Ramos (cell line): Measurements from ENCODE around the gene EZH1.
"Not testable (repeated sequence)": the region's sequence is repeated elsewhere in the genome, so short reads cannot be mapped to it uniquely, and the experiment has no call there.

ENCODE experiments used
- in situ Hi-C: fragments of 300-500 bp; cut with MboI; formaldehyde crosslinking; loops from one replicate; pipeline ENCODE4 v1.14.3; 2022; ENCODE audit warnings: low sequenced_read_pairs; ENCODE audit not compliant: unreplicated experiment

EZH1 gene

DNA sequence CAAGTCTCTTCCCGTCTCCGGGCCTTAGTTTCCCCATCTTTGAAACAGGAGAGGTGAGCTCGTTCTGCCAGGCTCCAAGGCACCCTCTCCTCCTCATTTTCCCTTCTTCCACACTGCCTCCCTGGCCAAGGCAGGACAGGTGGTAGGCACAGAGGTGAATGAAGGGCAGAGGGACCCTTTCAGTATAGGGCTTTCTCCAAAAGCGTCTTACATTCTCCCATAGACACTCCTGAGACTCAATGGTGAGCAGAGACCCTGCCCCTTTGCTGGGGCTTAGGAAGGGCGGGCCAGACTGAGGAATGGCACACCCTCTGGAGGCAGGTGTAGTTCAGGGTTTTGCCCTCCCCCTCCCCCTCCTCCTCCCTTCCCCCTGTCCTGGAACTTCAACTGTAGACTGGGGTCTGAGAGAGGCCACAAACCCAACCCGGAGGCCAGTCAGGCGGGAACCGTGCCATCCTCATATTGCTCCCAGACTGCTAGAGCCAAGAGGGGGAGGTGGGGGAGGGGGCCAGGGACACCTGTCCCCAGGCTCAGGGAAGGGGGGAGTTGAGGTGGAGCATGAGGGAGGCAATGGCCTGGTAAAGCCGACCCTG, 70.0 kb downstream of the EZH1 start:
- in situ Hi-C loops: no loop called here

DNA sequence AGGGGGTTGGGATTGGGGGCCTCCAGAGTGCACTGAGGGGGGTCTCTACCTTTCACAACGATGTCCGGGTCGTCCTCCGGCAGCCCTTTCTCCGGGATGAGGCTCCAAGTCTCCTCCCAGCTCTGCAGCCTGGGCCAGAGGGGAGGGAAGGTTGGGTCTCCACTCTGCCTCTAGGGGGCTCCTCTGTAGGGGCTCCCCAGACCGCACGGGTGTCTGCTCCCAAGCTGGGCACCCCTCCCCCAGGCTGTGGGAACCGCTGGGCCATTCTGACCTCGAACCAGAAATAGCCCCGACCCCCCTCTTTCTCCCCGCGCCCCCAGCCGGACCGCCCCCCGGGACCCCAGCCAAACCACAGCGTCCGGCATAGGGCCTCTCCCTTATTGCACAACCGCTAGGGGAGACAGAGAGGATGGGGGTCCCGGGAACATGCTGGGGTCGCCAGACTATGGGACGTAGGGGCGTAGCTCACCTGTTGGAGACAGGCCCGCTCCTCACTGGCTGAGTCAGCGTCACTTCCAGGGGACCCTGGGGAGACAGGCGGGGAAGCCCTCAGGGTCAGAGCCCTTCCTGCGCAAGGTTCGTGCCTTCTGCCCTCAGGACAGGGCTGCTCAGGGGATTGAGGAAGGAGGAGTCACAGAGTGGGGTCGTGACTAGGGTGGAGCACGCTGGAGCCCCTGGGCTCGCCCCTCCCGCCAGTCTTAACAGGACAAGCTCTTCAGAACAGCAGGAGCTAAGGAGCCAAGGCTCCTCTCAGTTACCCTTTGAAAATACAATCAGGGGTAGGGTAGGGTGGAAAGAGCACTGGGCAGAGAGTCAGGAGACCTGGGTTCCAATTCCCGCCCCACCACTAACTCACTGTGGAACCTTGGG, 70.7 kb downstream of the EZH1 start:
- in situ Hi-C loops: no loop called here

DNA sequence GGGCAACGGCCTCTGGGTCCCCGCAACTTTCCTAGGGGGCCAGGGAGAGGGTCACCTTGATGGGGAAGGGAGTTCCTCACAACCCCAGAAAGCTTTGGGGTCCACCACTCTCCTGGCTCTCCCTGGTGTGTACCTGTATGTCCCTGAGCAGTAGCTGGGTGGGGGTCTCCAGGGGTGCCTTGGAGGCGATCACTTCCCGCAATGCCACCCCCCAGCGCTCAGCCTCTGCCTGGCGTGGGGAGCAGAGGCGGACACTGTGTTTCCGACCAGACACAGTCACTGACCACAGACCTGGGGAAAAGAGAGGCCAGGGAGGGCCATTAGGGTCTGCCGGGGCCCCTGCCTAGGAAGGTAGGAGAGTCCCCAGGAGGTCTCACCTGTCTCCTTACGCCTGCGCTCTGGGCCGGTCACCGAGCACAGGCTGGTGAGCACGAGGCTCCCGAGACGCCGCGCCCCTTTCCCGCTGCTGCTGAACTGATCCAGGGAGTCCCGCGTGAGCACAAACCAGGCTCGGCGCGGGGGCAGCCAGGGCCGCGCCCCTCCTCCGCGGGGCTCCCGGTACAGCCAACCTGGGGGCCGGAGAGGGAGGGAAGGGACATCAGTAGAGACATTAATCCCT, 71.5 kb downstream of the EZH1 start:
- in situ Hi-C loops: no loop called here

DNA sequence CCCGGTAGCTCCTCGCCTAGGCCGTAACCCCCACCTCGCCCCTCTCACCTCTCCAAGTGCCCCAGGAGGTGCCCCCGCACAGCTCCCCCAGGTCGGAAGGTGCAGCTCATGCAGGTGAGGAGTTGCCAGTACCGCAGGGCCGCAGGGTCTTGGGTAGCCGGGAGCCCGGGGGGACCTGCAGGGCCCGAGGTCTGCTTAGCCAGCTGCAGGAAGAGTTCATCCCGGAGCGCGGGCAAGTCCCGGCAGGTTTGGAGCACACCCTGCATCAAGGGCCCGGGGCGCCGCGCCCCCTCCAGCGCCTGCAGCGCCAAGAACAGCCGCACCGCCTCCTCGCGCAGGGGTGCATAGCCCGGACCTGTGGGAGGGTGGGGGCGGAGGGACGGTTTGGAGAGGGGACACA, 72.8 kb downstream of the EZH1 start:
- in situ Hi-C loops: no loop called here

DNA sequence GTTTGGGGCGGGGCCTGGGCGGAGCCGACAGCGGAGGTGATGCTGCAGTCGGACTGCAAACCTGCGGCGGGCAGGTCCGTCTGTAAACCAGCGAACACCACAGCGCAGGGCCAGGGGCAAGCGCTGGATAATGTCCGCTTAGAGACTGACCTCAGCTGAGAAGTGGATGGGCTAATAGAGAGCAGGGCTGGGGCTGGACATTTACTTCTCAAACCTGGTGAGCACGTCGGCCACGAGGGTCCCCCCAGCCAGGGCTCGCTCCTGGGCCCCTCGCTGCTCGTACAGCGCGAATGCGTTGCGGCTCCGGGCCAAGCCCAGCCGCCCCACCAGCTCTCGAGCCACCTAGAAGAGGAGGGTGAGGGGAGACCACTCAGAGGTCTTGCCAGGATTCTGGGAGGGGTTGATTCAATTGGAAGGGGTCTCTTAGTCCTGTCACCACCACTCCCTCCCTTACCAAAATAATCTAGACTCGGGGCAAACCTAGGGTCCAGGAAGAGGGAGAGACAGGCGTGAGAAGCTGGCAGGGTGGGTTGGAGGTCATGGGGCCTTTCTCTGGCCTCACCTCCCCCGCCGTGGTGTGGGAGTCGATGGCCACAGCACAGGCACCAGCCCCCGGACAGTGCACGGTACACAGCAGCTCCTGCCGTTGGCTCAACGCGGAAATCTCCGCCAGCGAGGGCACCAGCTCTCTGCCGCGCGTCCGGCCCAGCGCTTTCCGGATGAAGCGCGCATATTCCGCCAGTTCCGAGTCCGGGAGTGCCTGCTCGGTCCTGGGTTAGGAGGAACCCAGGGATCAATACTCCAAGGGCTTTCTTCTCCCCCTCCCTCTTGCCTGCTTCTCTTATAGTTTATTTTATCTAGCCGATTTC, 73.8 kb downstream of the EZH1 start:
- in situ Hi-C loops: no loop called here

DNA sequence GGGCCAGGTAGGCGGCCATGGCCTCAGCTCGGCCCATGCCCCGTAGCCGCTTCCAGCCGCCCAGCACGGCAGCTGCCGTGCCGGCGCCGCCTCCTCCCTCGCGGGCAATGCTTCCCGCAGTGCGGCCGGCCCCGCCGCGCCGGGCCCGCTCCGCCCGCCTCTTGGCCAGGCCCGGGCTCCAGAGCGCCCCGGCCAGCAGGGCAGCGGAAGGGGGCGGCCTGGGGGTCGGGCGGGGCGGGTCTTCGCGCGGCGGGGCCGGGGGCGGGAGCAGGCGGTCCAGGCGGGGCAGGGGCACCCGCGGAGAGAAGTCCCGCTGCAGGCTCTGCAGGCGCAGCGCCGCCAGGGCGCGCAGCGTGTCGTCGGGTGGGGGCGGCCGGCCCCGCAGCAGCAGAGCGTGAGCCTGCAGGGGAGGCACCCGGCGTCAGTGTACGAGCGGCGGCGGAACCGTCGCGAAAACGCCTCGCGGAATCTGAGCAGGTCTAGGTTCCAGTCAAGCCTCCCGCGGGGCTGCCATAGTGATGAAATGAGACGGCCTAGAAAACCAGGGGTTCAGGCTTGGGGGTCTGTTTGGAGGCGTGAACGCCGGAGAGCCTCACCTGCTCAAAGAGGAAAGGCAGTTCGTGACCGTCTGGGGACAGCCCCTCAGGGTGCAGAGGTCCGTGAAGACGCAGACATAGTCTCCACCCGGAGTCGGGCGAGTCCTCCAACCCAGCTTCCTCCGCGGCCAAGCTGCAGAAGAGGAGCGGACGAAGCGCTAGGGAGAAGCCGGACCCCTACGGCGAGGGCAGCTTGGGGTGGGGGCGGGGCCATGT, 74.7 kb downstream of the EZH1 start:
- in situ Hi-C loops: no loop called here

DNA sequence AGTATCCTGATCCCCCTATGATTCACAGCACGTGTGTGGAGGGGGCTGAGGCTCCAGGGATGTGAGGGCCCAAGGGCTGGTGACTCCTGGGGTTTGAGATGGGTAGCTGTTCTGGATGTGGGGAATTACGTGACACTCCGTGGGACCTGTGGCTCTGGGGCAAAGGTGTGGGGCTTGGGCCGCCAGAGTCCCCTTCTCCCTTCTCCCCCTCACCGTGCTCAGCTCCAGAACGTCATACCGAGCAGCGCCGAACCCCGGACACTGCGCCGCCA, 75.2 kb downstream of the EZH1 start:
- in situ Hi-C loops: no loop called here

DNA sequence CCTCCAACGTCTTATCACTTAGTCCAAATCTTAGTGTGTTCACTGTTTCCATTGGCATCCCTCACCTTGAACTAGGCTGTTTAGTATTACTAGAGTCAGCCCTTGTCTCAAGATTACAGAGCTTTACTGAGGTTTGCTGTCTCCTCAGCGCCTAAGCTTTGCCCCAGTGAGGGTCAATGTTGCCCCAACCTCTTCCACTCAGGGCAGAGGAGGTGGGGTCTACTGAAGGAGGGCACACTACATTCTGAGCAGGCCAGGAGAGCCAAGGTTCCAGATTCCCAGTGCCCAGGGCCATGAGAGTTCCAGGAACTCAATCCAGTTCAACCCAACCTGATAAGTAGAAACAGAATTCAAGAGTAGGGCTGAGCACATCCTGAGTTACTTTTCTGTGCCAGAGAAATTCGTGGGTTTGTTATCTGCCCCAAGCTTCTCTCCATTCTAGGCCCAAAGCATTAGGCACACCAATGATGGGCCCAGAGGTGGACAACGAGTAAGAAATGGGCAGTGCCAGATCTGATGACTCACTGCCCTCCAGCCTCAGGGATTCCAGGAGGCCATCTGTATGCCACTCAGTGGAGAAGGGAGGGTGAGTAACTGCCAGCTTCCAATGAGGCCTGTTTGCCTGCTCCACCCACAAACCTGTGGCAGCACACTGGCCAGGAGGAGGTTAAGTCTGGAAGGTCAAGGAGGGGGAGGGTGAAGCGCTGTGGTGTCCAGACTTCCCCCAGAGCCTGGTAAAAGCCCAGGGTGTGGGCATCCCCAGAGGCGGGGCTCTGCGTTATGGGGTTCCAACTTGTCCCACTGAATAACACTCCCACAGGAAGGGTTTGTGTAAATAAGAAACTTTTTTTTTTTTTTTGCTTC, 77.5 kb downstream of the EZH1 start:
- in situ Hi-C loops: no loop called here

DNA sequence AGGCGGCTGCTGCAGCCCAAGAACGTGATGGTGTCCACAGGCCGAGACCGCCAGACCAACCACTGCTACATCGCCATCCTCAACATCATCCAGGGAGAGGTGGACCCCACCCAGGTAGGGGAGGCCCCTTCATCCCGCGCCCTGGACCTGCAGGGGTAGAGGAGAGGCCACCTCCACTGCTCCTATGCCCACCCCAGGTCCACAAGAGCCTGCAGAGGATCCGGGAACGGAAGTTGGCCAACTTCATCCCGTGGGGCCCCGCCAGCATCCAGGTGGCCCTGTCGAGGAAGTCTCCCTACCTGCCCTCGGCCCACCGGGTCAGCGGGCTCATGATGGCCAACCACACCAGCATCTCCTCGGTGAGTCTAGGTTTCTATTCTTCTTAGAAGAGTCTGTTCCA, 78.7 kb downstream of the EZH1 start:
- in situ Hi-C loops: not testable (repeated sequence)

DNA sequence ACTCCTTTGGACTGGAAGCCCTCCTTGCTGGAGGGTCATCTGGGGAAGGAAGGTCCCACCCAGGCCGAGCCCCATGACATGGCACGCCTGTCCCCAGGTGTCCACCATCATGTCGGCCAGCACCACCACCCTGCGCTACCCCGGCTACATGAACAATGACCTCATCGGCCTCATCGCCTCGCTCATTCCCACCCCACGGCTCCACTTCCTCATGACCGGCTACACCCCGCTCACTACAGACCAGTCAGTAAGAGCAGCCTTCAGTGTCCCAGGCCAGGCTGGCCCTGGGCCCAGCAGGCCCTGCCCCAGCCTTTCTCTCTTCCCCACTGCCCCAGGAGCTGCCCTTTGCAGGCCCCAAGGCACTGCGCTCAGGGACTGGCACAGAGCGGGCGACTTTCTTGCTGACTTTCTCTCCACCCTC, 79.2 kb downstream of the EZH1 start:
- in situ Hi-C loops: no loop called here

DNA sequence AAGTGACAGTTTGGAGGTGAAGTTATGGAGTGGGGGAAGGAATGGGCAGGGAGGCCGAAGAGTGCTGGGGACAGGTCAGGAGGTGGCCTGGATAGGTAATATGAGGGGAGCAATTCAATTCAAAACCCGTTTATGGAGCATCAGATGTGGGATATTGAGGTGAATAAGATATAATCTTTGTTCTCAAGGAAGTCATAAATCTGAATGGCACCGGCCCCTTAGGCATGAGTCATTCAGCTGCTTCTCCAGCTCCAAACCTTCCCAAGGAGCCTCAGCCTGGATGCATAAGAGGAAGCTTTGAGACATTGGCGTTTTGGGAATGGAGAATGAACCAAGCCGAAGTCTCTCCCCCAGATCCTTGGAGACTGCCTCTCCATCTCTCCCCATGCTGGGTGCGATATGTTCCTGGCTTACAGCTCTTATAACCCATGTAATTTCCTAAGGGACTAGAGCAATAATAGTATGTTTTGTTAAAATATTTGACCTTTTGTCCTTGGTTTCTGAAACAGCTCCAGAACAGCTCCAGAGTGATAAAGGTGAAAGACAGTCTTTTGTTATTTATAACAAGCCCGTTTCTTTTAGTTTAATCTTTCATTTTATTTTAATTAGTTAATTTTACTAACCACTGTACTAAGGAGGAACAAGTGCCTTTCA, 84.0 kb downstream of the EZH1 start:
- in situ Hi-C loops: no loop called here

DNA sequence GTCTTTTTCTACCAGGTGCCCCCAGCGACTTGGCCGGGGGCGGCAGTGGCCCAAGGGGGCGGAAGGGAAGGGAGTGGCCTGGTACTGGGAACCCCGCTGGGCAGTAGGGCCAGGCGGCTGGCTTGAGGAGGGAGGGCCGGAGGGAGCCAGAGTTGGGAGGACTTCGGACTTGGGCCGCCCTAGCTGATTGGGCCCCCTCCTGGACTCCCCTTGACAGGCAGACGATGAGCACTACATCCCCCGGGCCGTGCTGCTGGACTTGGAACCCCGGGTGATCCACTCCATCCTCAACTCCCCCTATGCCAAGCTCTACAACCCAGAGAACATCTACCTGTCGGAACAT, 84.9 kb downstream of the EZH1 start:
- in situ Hi-C loops: not testable (repeated sequence)

DNA sequence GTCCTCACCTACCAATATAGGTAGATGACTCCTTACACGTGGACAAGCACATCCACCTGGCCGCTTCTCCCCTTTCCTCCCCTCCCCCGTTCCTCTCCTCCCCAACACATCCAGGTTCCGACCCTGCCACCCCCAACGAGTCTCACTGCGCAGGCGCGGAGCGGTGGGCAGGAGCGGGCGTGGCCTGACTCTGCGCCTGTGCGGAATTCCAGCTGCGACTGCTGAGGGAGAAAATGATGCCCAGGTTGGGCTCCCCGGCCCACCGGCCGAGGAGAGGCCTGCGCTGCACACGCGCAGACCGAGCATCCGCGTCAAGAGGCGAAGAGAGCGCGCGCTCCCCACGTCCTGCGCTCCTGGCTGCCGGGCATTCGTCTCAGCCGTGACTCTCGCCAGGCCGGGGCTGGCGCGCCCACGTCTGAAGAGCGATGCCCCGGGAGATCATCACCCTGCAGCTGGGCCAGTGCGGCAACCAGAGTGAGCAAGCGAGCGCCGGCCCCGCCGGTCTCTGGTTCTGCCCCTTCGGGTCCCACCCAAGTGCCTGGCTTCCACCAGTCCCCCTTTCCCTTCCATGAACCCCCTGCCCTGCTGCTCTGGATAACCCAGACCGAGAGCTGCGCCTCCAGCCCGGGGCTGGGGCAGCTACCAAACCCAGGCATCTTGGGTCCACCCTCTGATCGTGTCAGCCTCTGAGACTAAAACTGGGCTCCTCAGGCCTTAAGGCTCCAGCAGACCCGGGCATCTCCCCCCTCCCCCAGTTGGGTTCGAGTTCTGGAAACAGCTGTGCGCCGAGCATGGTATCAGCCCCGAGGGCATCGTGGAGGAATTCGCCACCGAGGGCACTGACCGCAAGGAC, 85.5 kb downstream of the EZH1 start, which contains the start of gene TUBG2:
TSS of gene TUBG2 (plus strand) at position 206 of the 853 bp plus-strand sequence. CDS start at position 426, 220 bp downstream.
- in situ Hi-C loops: no loop called here

DNA sequence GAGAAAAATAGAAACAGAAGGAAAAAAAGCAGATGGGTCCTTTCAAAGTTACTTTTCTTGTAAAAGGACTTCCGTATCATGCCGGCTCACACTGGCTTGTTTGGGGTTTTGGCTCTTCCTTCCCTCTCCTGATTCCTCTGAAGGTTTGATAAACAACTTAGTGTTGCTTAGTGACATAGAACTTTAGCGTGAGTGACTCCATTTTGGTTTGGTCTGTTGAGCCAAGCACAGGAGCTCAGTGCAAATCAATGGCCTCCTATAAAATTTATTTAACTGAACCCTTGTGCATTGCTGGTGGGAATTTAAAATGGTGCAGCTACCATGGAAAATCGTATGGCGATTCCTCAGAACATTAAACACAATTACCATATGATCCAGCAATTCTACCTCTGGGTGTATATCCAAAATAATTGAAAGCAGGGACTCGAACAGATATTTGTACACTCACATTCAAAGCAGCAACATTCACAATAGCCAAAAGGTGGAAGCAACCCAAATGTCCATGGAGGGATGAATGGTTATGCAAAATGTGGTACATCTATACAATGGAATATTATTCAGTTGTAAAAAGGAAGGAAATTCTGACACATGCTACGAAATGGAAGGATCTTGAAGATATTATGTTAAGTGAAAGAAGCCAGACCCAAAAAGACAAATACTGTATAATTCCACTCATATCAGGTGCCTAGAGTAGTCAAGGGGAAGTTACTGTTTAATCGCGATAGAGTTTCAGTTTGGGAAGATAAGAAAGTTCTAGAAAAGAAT, 86.8 kb downstream of the EZH1 start:
- in situ Hi-C loops: no loop called here

DNA sequence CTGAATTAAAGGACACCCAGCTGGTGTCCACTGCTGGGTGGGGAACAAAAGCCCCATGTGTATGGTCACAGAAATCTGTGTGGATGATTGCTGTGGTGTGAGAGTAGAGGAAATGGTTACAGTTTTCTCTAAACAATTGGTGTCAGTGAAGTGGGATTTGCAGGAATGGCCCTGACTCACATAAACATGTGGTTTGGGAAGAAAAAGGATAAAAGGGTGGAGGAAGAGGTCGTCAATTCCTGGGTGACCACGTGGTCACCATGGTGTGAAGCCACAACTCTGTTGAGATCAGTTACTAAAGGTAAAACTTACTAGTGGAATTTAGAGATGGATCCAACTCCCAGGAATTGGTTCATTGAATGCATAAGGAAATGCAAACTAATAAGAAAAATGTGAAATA, 89.3 kb downstream of the EZH1 start:
- in situ Hi-C loops: no loop called here

DNA sequence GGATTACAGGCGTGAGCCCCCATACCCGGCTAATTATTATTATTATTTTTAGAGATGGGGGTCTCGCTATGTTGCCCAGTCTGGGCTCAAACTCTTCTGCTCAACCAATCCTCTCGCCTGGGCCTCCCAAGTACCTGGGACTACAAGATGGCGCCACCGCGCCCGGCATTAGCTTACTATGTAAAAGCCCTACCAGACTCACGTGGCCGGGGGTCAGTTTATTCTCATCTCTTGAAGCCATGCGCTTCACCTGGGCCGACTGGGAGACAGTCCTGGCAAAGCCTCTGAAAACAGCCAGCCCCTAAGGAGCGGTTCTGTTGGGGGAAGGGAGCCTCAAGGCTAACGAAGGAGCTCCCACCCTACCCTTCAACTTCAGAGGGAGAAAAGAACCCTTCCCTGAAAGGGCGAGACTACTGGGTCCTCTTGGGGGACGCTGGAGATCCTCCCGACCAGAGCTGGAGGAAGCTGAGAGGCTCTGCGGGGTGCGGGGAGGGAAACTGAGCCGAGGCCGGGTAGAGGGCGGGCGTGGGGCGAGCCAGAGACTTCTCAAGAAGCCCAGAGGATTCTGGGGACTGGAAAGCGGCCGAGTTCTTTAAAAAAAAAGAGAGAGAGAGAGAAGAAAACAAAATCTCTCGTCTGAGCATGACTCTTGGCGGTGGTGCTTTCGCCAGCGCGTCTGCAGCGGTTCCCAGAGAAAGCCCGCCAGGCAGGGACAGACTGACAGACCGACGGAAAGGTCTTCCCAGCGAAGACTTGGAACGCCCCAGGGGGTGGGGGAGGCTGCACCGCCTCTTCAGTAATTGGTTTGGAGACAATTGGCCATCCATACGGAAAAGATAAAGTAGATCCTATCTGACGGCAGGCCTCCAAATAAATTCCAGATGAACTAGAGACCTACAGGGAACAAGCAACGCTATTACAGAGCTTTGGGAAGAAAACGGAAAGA, 91.4 kb downstream of the EZH1 start:
- in situ Hi-C loops: no loop called here
